IMR-90 (cell line): ENCODE measurements around the gene C7orf33. TPM values are rescaled to one million over a fixed set of nuclear protein-coding genes. Genes with fewer than 3 reads are reported as not detected.
A peak's percentile ranks its signal among the peaks of the same experiment; 100 is the strongest.

Experiments used
- ATAC-seq: fragments of 200-7000 bp; cut with Tn5 transposase; 2 replicates; pipeline ENCODE4 v1.9.1; 2020; ENCODE audit warnings: low read depth, mild to moderate bottlenecking, moderate library complexity
- BruUV-seq: library from RNA; stranded (reverse); fragments of 400-500 nt; replicated peaks from 2 replicates; lab custom pipeline; 2021; lab: Mats Ljungman, UMichigan
- CTCF ChIA-PET: fragments of 300-600 bp; formaldehyde crosslinking; extraction: SDS; loops from one replicate; lab custom pipeline; 2021; ENCODE audit warnings: antibody characterized with exemption; lab: Yijun Ruan, JAX
- POLR2A ChIA-PET: fragments of 300-600 bp; sonication (Branson Sonifier 250); formaldehyde crosslinking; loops from one replicate; lab custom pipeline; 2022; ENCODE audit warnings: antibody characterized with exemption; ENCODE audit not compliant: unreplicated experiment; lab: Charles Lee
- DNase-seq: peaks from one replicate; pipeline ENCODE4 v3.0.0; 2013
- H2AFZ ChIP-seq: replicated peaks from 2 replicates; pipeline ENCODE3; 2013; ENCODE audit warnings: low read length, mild to moderate bottlenecking; ENCODE audit not compliant: poor library complexity
- H2AK5ac ChIP-seq: 2 replicates; pipeline ENCODE4 v1.6.1; 2013; ENCODE audit warnings: low read depth, low read length, inconsistent platforms
- H2AK9ac ChIP-seq: replicated peaks from 2 replicates; pipeline ENCODE3; 2013; ENCODE audit warnings: mild to moderate bottlenecking, low read depth, low read length, moderate library complexity; ENCODE audit not compliant: poor library complexity
- H2BK120ac ChIP-seq: 2 replicates; pipeline ENCODE4 v1.6.1; 2013; ENCODE audit warnings: low read depth, low read length, inconsistent platforms
- H2BK15ac ChIP-seq: 3 replicates; pipeline ENCODE4 v1.6.1; 2013; ENCODE audit warnings: low read depth, low read length, inconsistent platforms
- H2BK20ac ChIP-seq: 2 replicates; pipeline ENCODE4 v1.6.1; 2013; ENCODE audit warnings: low read depth, mild to moderate bottlenecking, inconsistent platforms, low read length, moderate library complexity
- H2BK5ac ChIP-seq: 2 replicates; pipeline ENCODE4 v1.6.1; 2013; ENCODE audit warnings: mild to moderate bottlenecking, low read depth, low read length, inconsistent platforms; ENCODE audit not compliant: poor library complexity, severe bottlenecking
- H3K14ac ChIP-seq: replicated peaks from 2 replicates; pipeline ENCODE4 v1.6.1; 2013; ENCODE audit warnings: low read depth, low read length, inconsistent platforms
- H3K18ac ChIP-seq: 2 replicates; pipeline ENCODE4 v1.6.1; 2013; ENCODE audit warnings: low read depth, low read length, control low read depth
- H3K23ac ChIP-seq: 2 replicates; pipeline ENCODE4 v1.6.1; 2013; ENCODE audit warnings: low read depth, low read length, inconsistent platforms
- H3K27ac ChIP-seq: 2 replicates; pipeline ENCODE4 v1.5.1; 2013; ENCODE audit warnings: mild to moderate bottlenecking, control low read depth, low read length; ENCODE audit not compliant: insufficient read depth
- H3K27me3 ChIP-seq: 2 replicates; pipeline ENCODE4 v1.6.1; 2013; ENCODE audit warnings: low read length; ENCODE audit not compliant: control insufficient read depth, insufficient read depth
- H3K36me3 ChIP-seq: 2 replicates; pipeline ENCODE4 v1.6.1; 2013; ENCODE audit warnings: low read length, mixed read lengths; ENCODE audit not compliant: control insufficient read depth, insufficient read depth
- H3K4ac ChIP-seq: 2 replicates; pipeline ENCODE4 v1.6.1; 2013; ENCODE audit warnings: low read depth, low read length, inconsistent platforms
- H3K4me1 ChIP-seq: 2 replicates; pipeline ENCODE4 v1.6.1; 2013; ENCODE audit warnings: low read length, mixed read lengths; ENCODE audit not compliant: control insufficient read depth, insufficient read depth
- H3K4me2 ChIP-seq: 2 replicates; pipeline ENCODE4 v1.6.1; 2013; ENCODE audit warnings: low read depth, mild to moderate bottlenecking, control low read depth, low read length, moderate library complexity
- H3K4me3 ChIP-seq: 2 replicates; pipeline ENCODE4 v1.5.1; 2013; ENCODE audit warnings: low read depth, mild to moderate bottlenecking, control low read depth, low read length, moderate library complexity; ENCODE audit not compliant: insufficient read depth
- H3K56ac ChIP-seq: 2 replicates; pipeline ENCODE4 v1.6.1; 2013; ENCODE audit warnings: low read length, inconsistent platforms; ENCODE audit not compliant: insufficient read depth; ENCODE audit errors: extremely low read depth
- H3K79me1 ChIP-seq, 2 experiments: 2 replicates each; pipeline ENCODE4 v1.6.1; 2013; ENCODE audit warnings: low read length in 2 of 2, inconsistent platforms in 1 of 2, low read depth in 1 of 2
- H3K9ac ChIP-seq: 2 replicates; pipeline ENCODE4 v1.6.1; 2013; ENCODE audit warnings: low read depth, low read length, control low read depth
- H3K9me1 ChIP-seq: 2 replicates; pipeline ENCODE4 v1.6.1; 2013; ENCODE audit warnings: low read length, inconsistent platforms; ENCODE audit not compliant: insufficient read depth
- H3K9me3 ChIP-seq: 2 replicates; pipeline ENCODE4 v1.6.1; 2013; ENCODE audit warnings: low read length; ENCODE audit not compliant: control insufficient read depth, insufficient read depth
- H4K20me1 ChIP-seq: 2 replicates; pipeline ENCODE4 v1.6.1; 2013; ENCODE audit warnings: low read length, inconsistent platforms; ENCODE audit not compliant: insufficient read depth
- H4K5ac ChIP-seq: 2 replicates; pipeline ENCODE4 v1.6.1; 2013; ENCODE audit warnings: mild to moderate bottlenecking, low read depth, low read length, control low read depth
- H4K8ac ChIP-seq, 2 experiments: 2 replicates each; pipeline ENCODE4 v1.6.1; 2013; ENCODE audit warnings: low read depth in 2 of 2, low read length in 2 of 2, control low read depth in 1 of 2, inconsistent platforms in 1 of 2
- H4K91ac ChIP-seq: 2 replicates; pipeline ENCODE4 v1.6.1; 2013; ENCODE audit warnings: low read depth, low read length, inconsistent platforms; ENCODE audit not compliant: insufficient read depth
- BHLHE40 ChIP-seq: fragments of 150-350 bp; IDR thresholded peaks from 2 replicates; pipeline ENCODE4 v1.6.1; 2016; ENCODE audit warnings: mild to moderate bottlenecking, low read depth, low read length
- CHD1 ChIP-seq: IDR thresholded peaks from 2 replicates; pipeline ENCODE4 v1.6.1; 2012; ENCODE audit warnings: low read depth, low read length, improper control_type of control experiment
- ELK1 ChIP-seq: fragments of 150-350 bp; IDR thresholded peaks from 2 replicates; pipeline ENCODE4 v1.6.1; 2016; ENCODE audit warnings: low read depth, mild to moderate bottlenecking, low read length, moderate library complexity, borderline replicate concordance
- MAFK ChIP-seq: IDR thresholded peaks from 2 replicates; pipeline ENCODE4 v1.6.1; 2012; ENCODE audit warnings: low read depth, low read length, improper control_type of control experiment
- POLR2A ChIP-seq: IDR thresholded peaks from 2 replicates; pipeline ENCODE4 v1.6.1; 2012; ENCODE audit warnings: mild to moderate bottlenecking, low read depth, low read length
- RCOR1 ChIP-seq: IDR thresholded peaks from 2 replicates; pipeline ENCODE4 v1.6.1; 2012; ENCODE audit warnings: mild to moderate bottlenecking, low read length, improper control_type of control experiment; ENCODE audit not compliant: insufficient replicate concordance
- WGBS, 2 experiments: methylation state at CpG; one replicate each; pipeline versions ENCODE4 v1.1.5 to v1.1.7; 2013; ENCODE audit warnings: missing lambda C conversion rate in 2 of 2; ENCODE audit not compliant: insufficient read length in 1 of 2; ENCODE audit errors: extremely low coverage in 2 of 2; 5-methylcytosine and 5-hydroxymethylcytosine counted together
- dilution Hi-C: fragments of 300-500 bp; cut with HindIII; formaldehyde crosslinking; loops from one replicate; pipeline ENCODE4 v1.14.3; 2018; ENCODE audit warnings: low sequenced_read_pairs; ENCODE audit not compliant: unreplicated experiment
- in situ Hi-C: fragments of 300-500 bp; cut with MboI; formaldehyde crosslinking; loops from 3 replicates; pipeline ENCODE4 v1.14.3; 2019; ENCODE audit warnings: low sequenced_read_pairs, inconsistent platforms, mixed read lengths
- intact Hi-C: fragments of 100-400 bp; cut with micrococcal nuclease; formaldehyde crosslinking; loops from 2 replicates; pipeline ENCODE4 v1.10.0; 2022
- polyA plus RNA-seq, 3 experiments: library from polyadenylated mRNA; depleted of rRNA; stranded (reverse); fragments of >200 nt; gene quantifications; 2 replicates each; pipeline ENCODE4 v1.2.3, GENCODE V29; 2012; ENCODE audit warnings: low replicate concordance in 1 of 3
- total RNA-seq: library from RNA; depleted of rRNA; stranded (reverse); fragments of >200 nt; gene quantifications from 2 replicates; pipeline ENCODE4 v1.2.3, GENCODE V29; 2012
- TF ChIP-seq, protein P1 (sequence below): fragments of 150-350 bp; IDR thresholded peaks from 2 replicates; pipeline ENCODE4 v1.6.1; 2017; ENCODE audit warnings: mild to moderate bottlenecking, antibody characterized with exemption, low read length, low read depth

The C7orf33 gene
- total and polyA plus RNA-seq, 2 of the 4 experiments (the other 2 are of a cell fraction): not detected

DNA sequence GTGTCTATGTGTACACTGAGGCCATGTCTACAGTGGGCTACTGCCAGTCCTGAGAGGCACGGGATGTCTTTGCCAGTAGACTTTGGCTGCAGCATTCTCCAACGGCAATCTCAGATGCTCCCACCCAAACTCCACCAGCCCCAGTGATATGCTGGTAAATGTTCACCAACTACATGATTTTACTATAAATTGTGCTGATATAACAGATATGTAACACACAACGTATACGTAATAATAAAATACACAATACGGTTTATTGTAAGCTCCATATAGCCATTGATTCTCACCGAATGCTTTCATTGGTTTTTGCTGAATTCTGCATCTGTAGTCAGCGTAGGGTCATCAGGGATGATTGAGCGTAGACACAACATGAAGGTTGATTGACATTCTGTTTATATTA is 47.3 kb upstream of the C7orf33 start:
- Histone ChIP-seq H3K4me1 (no peaks in the 10 kb centered on the region), H4K91ac (no peak overlapping the region), H2BK120ac (no peak overlapping the region), H2AK9ac (no peak overlapping the region), H3K27me3 (no peaks in the 10 kb centered on the region), H2BK5ac (no peak overlapping the region), H2AK5ac (no peak overlapping the region), H3K56ac (no peak overlapping the region), H3K9me1 (no peaks in the 10 kb centered on the region), H4K8ac (no peak overlapping the region), H2AFZ (no peak overlapping the region), H3K23ac (no peak overlapping the region), H3K36me3 (no peaks in the 10 kb centered on the region), H3K79me1 (no peaks in the 10 kb centered on the region), H3K9ac (no peak overlapping the region), H4K20me1 (no peaks in the 10 kb centered on the region), H3K27ac (no peak overlapping the region), H3K9me3 (no peaks in the 10 kb centered on the region), H2BK15ac (no peak overlapping the region), H3K14ac (no peak overlapping the region), H2BK20ac (no peak overlapping the region), H3K4me3 (no peak overlapping the region), H3K18ac (no peak overlapping the region), H3K4ac (no peak overlapping the region), H3K4me2 (no peak overlapping the region), H4K5ac (no peak overlapping the region)
- 74% methylated on average over 3 of the region's 8 CpGs; no CpG with 5 or more reads in 1 of the 2 experiments for WGBS, 2 experiments
- dilution Hi-C loops (no loop called here), intact Hi-C loops (no loop called here), in situ Hi-C loops (no loop called here)
- DNase-seq (no peak), ATAC-seq (no peak)
- CTCF ChIA-PET: no interaction called here
- no TSS peak for BruUV-seq
- no peak for TF ChIP-seq RCOR1
- no peak for TF ChIP-seq CHD1
- TF ChIP-seq MAFK: 0 out of 2 replicates have a peak, but pooled peaks have one; percentile 10
- TF ChIP-seq, protein P1, sequence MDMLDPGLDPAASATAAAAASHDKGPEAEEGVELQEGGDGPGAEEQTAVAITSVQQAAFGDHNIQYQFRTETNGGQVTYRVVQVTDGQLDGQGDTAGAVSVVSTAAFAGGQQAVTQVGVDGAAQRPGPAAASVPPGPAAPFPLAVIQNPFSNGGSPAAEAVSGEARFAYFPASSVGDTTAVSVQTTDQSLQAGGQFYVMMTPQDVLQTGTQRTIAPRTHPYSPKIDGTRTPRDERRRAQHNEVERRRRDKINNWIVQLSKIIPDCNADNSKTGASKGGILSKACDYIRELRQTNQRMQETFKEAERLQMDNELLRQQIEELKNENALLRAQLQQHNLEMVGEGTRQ: no peak
- no peak for TF ChIP-seq ELK1
- TF ChIP-seq POLR2A: no peak
- TF ChIP-seq BHLHE40: no peak
- POLR2A ChIA-PET: no interaction called here
